Panc1 (cell line): Measurements from ENCODE around the gene MSH4.

Experiments
- SIN3A ChIP-seq: IDR thresholded peaks from 2 replicates; pipeline ENCODE4 v1.6.1; 2012; ENCODE audit warnings: low read depth, mild to moderate bottlenecking, low read length, moderate library complexity, borderline replicate concordance; ENCODE audit not compliant: insufficient read depth
- TF ChIP-seq, protein P1 (sequence below): fragments of 450-650 bp; IDR thresholded peaks from 2 replicates; pipeline ENCODE4 v1.5.1; 2017; ENCODE audit warnings: mild to moderate bottlenecking

- TF ChIP-seq, protein P1, sequence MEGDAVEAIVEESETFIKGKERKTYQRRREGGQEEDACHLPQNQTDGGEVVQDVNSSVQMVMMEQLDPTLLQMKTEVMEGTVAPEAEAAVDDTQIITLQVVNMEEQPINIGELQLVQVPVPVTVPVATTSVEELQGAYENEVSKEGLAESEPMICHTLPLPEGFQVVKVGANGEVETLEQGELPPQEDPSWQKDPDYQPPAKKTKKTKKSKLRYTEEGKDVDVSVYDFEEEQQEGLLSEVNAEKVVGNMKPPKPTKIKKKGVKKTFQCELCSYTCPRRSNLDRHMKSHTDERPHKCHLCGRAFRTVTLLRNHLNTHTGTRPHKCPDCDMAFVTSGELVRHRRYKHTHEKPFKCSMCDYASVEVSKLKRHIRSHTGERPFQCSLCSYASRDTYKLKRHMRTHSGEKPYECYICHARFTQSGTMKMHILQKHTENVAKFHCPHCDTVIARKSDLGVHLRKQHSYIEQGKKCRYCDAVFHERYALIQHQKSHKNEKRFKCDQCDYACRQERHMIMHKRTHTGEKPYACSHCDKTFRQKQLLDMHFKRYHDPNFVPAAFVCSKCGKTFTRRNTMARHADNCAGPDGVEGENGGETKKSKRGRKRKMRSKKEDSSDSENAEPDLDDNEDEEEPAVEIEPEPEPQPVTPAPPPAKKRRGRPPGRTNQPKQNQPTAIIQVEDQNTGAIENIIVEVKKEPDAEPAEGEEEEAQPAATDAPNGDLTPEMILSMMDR: no peak
- TF ChIP-seq SIN3A: no peak
Measured at GRCh38 chr1:75764057-75764655, 32.5 kb upstream of the MSH4 start.
